K562 (cell line): ENCODE data around the gene RNU1-2.
"Not testable (repeated sequence)": the region's sequence is repeated elsewhere in the genome, so short reads cannot be mapped to it uniquely, and the experiment has no call there.

Experiments used
- BACH1 ChIP-seq: fragments of 200-800 bp; sonication (Bioruptor generic); IDR thresholded peaks from 2 replicates; pipeline ENCODE4 v1.6.1; 2016; ENCODE audit warnings: missing genetic modification characterization, missing compliant biosample characterization
- EZH2 ChIP-seq: IDR thresholded peaks from 2 replicates; pipeline ENCODE4 v1.6.1; 2012; ENCODE audit warnings: low read depth, mild to moderate bottlenecking, inconsistent platforms, low read length, borderline replicate concordance
- GATAD2A ChIP-seq: fragments of 450-650 bp; IDR thresholded peaks from 2 replicates; pipeline ENCODE4 v1.6.1; 2017
- HDGF ChIP-seq: fragments of 450-650 bp; IDR thresholded peaks from 2 replicates; pipeline ENCODE4 v1.6.1; 2016
- HNRNPUL1 ChIP-seq: fragments of 200-400 bp; formaldehyde crosslinking; IDR thresholded peaks from 2 replicates; pipeline ENCODE4 v1.6.1; 2017; ENCODE audit warnings: low read length
- JUND ChIP-seq, 2 experiments: IDR thresholded peaks; 2 replicates in 1 of 2; 3 replicates in 1 of 2; pipeline ENCODE4 v1.6.1; 2011; ENCODE audit warnings: borderline replicate concordance in 2 of 2, low read depth in 2 of 2, low read length in 2 of 2, improper control_type of control experiment in 1 of 2, missing biosample characterization in 1 of 2, missing genetic modification characterization in 1 of 2, missing genetic modification reagents in 1 of 2
- MYC ChIP-seq, 2 experiments: fragments of 250-450 bp in 1 of 2; sonication (Bioruptor Pico) in 1 of 2; IDR thresholded peaks; 2 replicates each; pipeline versions ENCODE4 v1.5.1 to v1.6.1; 2012 to 2021; ENCODE audit warnings: low read depth in 2 of 2, borderline replicate concordance in 1 of 2, improper control_type of control experiment in 1 of 2, low read length in 1 of 2, mild to moderate bottlenecking in 1 of 2, moderate library complexity in 1 of 2
- SMC3 ChIP-seq: conservative IDR thresholded peaks from 2 replicates; pipeline ENCODE4 v1.6.1; 2011; ENCODE audit warnings: low read depth, low read length, improper control_type of control experiment; ENCODE audit not compliant: insufficient read depth
- TAF15 ChIP-seq: fragments of 200-400 bp; formaldehyde crosslinking; IDR thresholded peaks from 2 replicates; pipeline ENCODE4 v1.6.1; 2017; ENCODE audit warnings: mild to moderate bottlenecking, low read depth, low read length, moderate library complexity
- TARDBP ChIP-seq: fragments of 450-650 bp; IDR thresholded peaks from 2 replicates; pipeline ENCODE4 v1.6.1; 2016
- ZC3H8 ChIP-seq: fragments of 450-650 bp; IDR thresholded peaks from 2 replicates; pipeline ENCODE4 v1.6.1; 2017
- ZNF384 ChIP-seq: IDR thresholded peaks from 2 replicates; pipeline ENCODE4 v1.6.1; 2012; ENCODE audit warnings: low read depth, low read length, improper control_type of control experiment
- TF ChIP-seq, protein P1 (sequence below), 2 experiments: fragments of 450-650 bp in 1 of 2; sonication (generic) in 1 of 2; formaldehyde crosslinking in 1 of 2; IDR thresholded peaks in 1 of 2; conservative IDR thresholded peaks in 1 of 2; 2 replicates each; pipeline versions ENCODE4 v1.6.1 to v1.8.1; 2016 to 2023; ENCODE audit warnings: mild to moderate bottlenecking in 2 of 2, moderate library complexity in 2 of 2, inconsistent platforms in 1 of 2, missing genetic modification reagents in 1 of 2
- TF ChIP-seq, protein P2 (sequence below), 3 experiments: IDR thresholded peaks in 2 of 3; conservative IDR thresholded peaks in 1 of 3; 2 replicates each; pipeline ENCODE4 v1.5.1; 2011 to 2012; ENCODE audit warnings: low read length in 3 of 3, mild to moderate bottlenecking in 3 of 3, control low read depth in 2 of 3, improper control_type of control experiment in 1 of 3, inconsistent platforms in 1 of 3, low read depth in 1 of 3, mixed read lengths in 1 of 3, moderate library complexity in 1 of 3; ENCODE audit not compliant: insufficient read depth in 2 of 3

DNA sequence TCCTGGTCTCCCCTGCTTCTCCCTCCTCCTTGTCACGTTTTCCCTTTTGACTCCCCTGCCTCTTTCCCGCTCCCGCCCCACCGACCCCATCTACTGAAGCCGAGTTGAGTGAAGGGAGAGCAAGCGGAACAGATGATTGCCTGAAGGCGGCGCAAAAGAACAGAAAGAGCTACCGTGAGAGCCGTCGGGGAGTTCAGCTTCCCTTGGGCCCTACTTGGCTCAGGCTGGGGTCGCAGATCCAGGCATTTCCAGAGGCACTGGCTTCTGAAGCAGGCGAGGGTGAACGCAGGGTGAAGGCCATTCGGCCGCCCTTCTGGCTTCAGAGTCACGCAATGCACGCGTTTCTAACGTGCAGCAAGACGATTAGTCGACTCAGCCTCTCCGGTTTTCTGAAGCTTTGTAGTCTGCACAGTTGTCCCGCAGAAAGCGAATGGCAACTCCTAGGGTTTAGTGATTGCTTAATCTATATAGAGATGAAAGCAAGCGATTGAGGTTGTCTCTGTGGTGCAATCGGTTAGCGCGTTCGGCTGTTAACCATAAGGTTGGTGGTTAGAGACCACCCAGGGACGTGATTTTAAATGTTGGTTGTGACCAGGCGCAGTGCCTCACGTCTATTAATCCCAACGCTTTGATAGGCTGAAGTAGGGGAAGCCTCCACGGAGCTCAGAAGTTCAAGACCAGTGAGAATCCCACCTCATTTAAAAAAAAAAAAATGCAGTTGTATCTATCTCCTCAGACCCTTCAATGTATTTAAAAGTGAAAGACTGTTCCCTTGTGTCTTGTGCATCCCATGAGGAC lies 20.6 kb upstream of the RNU1-2 start:
- TF ChIP-seq TAF15; ZNF384; JUND (IDR thresholded peaks at IDR 0.05; ENCODE audit: borderline replicate concordance, low read depth, low read length); JUND (tag; IDR thresholded peaks at IDR 0.05; ENCODE audit: borderline replicate concordance, low read depth, low read length); TARDBP; BACH1 (tag); MYC (IDR thresholded peaks at IDR 0.05; ENCODE audit: low read depth, low read length); MYC (CRISPR knock-in tag; IDR thresholded peaks at IDR 0.05; ENCODE audit: borderline replicate concordance, low read depth); EZH2; ZC3H8; HNRNPUL1; GATAD2A; SMC3; HDGF: not testable (repeated sequence)
- TF ChIP-seq, protein P1, sequence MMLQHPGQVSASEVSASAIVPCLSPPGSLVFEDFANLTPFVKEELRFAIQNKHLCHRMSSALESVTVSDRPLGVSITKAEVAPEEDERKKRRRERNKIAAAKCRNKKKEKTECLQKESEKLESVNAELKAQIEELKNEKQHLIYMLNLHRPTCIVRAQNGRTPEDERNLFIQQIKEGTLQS (IDR thresholded peaks at IDR 0.05): not testable (repeated sequence)
- TF ChIP-seq, protein P1 (CRISPR knock-in tag; conservative IDR thresholded peaks at IDR 0.05): not testable (repeated sequence)
- TF ChIP-seq, protein P2, sequence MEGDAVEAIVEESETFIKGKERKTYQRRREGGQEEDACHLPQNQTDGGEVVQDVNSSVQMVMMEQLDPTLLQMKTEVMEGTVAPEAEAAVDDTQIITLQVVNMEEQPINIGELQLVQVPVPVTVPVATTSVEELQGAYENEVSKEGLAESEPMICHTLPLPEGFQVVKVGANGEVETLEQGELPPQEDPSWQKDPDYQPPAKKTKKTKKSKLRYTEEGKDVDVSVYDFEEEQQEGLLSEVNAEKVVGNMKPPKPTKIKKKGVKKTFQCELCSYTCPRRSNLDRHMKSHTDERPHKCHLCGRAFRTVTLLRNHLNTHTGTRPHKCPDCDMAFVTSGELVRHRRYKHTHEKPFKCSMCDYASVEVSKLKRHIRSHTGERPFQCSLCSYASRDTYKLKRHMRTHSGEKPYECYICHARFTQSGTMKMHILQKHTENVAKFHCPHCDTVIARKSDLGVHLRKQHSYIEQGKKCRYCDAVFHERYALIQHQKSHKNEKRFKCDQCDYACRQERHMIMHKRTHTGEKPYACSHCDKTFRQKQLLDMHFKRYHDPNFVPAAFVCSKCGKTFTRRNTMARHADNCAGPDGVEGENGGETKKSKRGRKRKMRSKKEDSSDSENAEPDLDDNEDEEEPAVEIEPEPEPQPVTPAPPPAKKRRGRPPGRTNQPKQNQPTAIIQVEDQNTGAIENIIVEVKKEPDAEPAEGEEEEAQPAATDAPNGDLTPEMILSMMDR (IDR thresholded peaks at IDR 0.05 in 2 of 3, conservative IDR thresholded peaks at IDR 0.05 in 1 of 3; ENCODE audit: insufficient read depth in 2 of 3, low read depth in 1 of 3, low read length in 3 of 3): not testable (repeated sequence)
